Astrocyte (in vitro differentiated cells and primary cell): ENCODE results near the gene FAM241A. TPM values are rescaled to one million over a fixed set of nuclear protein-coding genes. Genes with fewer than 3 reads are reported as not detected.

ENCODE experiments used
- DNase-seq: peaks from one replicate; pipeline ENCODE4 v3.0.0-alpha.2; 2010; ENCODE audit warnings: low read depth
- FAIRE-seq: peaks from 2 replicates; lab custom pipeline; 2011; peaks lifted over from hg19 to GRCh38; lab: Jason Lieb, UNC
- H2AFZ ChIP-seq: 2 replicates; pipeline ENCODE4 v1.6.0; 2012; ENCODE audit warnings: low read depth, low read length, inconsistent platforms
- H3K27ac ChIP-seq: 2 replicates; pipeline ENCODE4 v1.5.1; 2011; ENCODE audit warnings: low read depth, low read length, inconsistent platforms
- H3K27me3 ChIP-seq: 2 replicates; pipeline ENCODE4 v1.6.0; 2011; ENCODE audit warnings: low read length, inconsistent platforms; ENCODE audit not compliant: insufficient read depth
- H3K36me3 ChIP-seq: 2 replicates; pipeline ENCODE4 v1.5.1; 2011; ENCODE audit warnings: low read length, inconsistent platforms; ENCODE audit not compliant: insufficient read depth
- H3K4me1 ChIP-seq: 2 replicates; pipeline ENCODE4 v1.5.1; 2011; ENCODE audit warnings: low read length, inconsistent platforms; ENCODE audit not compliant: insufficient read depth
- H3K4me2 ChIP-seq: 2 replicates; pipeline ENCODE4 v1.6.0; 2012; ENCODE audit warnings: low read length, inconsistent platforms
- H3K4me3 ChIP-seq: 2 replicates; pipeline ENCODE4 v1.5.1; 2011; ENCODE audit warnings: low read depth, mild to moderate bottlenecking, low read length, inconsistent platforms; ENCODE audit not compliant: insufficient read depth
- H3K79me2 ChIP-seq: 2 replicates; pipeline ENCODE4 v1.6.0; 2012; ENCODE audit warnings: mild to moderate bottlenecking, low read length, inconsistent platforms; ENCODE audit not compliant: insufficient read depth
- H3K9ac ChIP-seq: 2 replicates; pipeline ENCODE4 v1.6.0; 2012; ENCODE audit warnings: mild to moderate bottlenecking, low read length, inconsistent platforms
- H3K9me3 ChIP-seq: 2 replicates; pipeline ENCODE4 v1.5.1; 2012; ENCODE audit warnings: low read depth, mild to moderate bottlenecking, low read length, inconsistent platforms; ENCODE audit not compliant: insufficient read depth
- H4K20me1 ChIP-seq: 2 replicates; pipeline ENCODE4 v1.6.0; 2012; ENCODE audit warnings: low read length, inconsistent platforms; ENCODE audit not compliant: insufficient read depth
- H3K27ac Mint-ChIP-seq: one replicate; pipeline ENCODE4 v1.8.0; 2021; ENCODE audit warnings: mild to moderate bottlenecking, mixed read lengths; ENCODE audit not compliant: unreplicated experiment
- H3K27me3 Mint-ChIP-seq: one replicate; pipeline ENCODE4 v1.8.0; 2021; ENCODE audit warnings: low read depth, mixed read lengths; ENCODE audit not compliant: unreplicated experiment
- H3K36me3 Mint-ChIP-seq: one replicate; pipeline ENCODE4 v1.8.0; 2021; ENCODE audit warnings: low read depth, mixed read lengths; ENCODE audit not compliant: unreplicated experiment
- H3K4me1 Mint-ChIP-seq: one replicate; pipeline ENCODE4 v1.8.0; 2021; ENCODE audit warnings: low read depth, mixed read lengths; ENCODE audit not compliant: unreplicated experiment
- H3K4me3 Mint-ChIP-seq: one replicate; pipeline ENCODE4 v1.8.0; 2021; ENCODE audit warnings: mild to moderate bottlenecking, moderate library complexity, mixed read lengths; ENCODE audit not compliant: unreplicated experiment
- H3K9me3 Mint-ChIP-seq: one replicate; pipeline ENCODE4 v1.8.0; 2021; ENCODE audit warnings: mild to moderate bottlenecking, mixed read lengths; ENCODE audit not compliant: unreplicated experiment
- CTCF ChIP-seq: IDR thresholded peaks from 2 replicates; pipeline ENCODE4 v1.5.1; 2011; ENCODE audit warnings: low read depth, mild to moderate bottlenecking, inconsistent platforms, low read length, moderate library complexity; ENCODE audit not compliant: insufficient read depth
- EZH2 ChIP-seq: IDR thresholded peaks from 2 replicates; pipeline ENCODE4 v1.6.1; 2012; ENCODE audit warnings: mild to moderate bottlenecking, low read length, inconsistent platforms; ENCODE audit not compliant: insufficient read depth
- total RNA-seq: library from RNA; stranded (reverse); gene quantifications from 2 replicates; pipeline ENCODE4 v1.2.1, GENCODE V29; 2021

The FAM241A gene
- total RNA-seq, 1 donor from 2014 or later: 1.7 TPM

GRCh38 chr4:112182604-112183003 lies 37.4 kb downstream of the FAM241A start:
- FAIRE-seq (no peak), DNase-seq (no peak)
- no peak overlapping the region for H3K27ac ChIP-seq
- no peak overlapping the region for H3K4me3 Mint-ChIP-seq
- no peak for TF ChIP-seq EZH2
- TF ChIP-seq CTCF: no peak
- no peak overlapping the region for H3K27ac Mint-ChIP-seq
- H3K4me1 Mint-ChIP-seq: no peaks in the 10 kb centered on the region
- no peaks in the 10 kb centered on the region for H3K36me3 ChIP-seq
- no peak overlapping the region for H3K9ac ChIP-seq
- no peaks in the 10 kb centered on the region for H3K27me3 ChIP-seq
- no peak overlapping the region for H3K4me3 ChIP-seq
- H4K20me1 ChIP-seq: no peaks in the 10 kb centered on the region
- no peak overlapping the region for H2AFZ ChIP-seq
- H3K9me3 ChIP-seq: no peaks in the 10 kb centered on the region
- H3K27me3 Mint-ChIP-seq: no peaks in the 10 kb centered on the region
- no peaks in the 10 kb centered on the region for H3K4me1 ChIP-seq
- peaks cover 1% of the 10 kb centered on the region for H3K9me3 Mint-ChIP-seq
- H3K4me2 ChIP-seq: no peak overlapping the region
- no peaks in the 10 kb centered on the region for H3K79me2 ChIP-seq
- H3K36me3 Mint-ChIP-seq: no peaks in the 10 kb centered on the region

DNA sequence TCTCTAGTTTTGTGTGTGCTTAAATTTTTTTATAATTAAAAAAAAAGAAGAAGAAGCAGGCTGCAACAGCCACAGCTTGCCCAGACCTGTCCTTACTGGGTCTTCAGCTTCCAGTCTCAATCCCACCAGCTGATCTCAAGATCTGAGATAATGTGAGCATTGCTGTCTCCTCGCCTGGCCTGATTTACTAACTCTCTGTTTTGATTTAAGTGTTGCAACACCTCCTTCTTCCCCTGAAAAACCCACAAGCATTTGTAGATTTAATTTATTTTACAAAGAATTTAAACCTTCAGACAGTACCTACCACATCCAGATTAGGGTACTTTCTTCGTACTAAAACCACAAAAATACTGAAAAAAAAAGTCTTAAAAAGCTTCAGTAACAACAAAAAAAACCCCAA lies 38.0 kb downstream of the FAM241A start:
- Mint-ChIP-seq H3K4me3 (no peak overlapping the region), H3K36me3 (no peaks in the 10 kb centered on the region), H3K4me1 (no peaks in the 10 kb centered on the region), H3K27me3 (no peaks in the 10 kb centered on the region), H3K27ac (no peak overlapping the region), H3K9me3 (peaks cover 1% of the 10 kb centered on the region)
- H3K4me2 ChIP-seq: no peak overlapping the region
- H3K27ac ChIP-seq: no peak overlapping the region
- DNase-seq (peak; percentile 63), FAIRE-seq (no peak)
- no peaks in the 10 kb centered on the region for H3K27me3 ChIP-seq
- no peaks in the 10 kb centered on the region for H3K4me1 ChIP-seq
- H3K36me3 ChIP-seq: no peaks in the 10 kb centered on the region
- no peaks in the 10 kb centered on the region for H4K20me1 ChIP-seq
- H2AFZ ChIP-seq: no peak overlapping the region
- H3K9me3 ChIP-seq: no peaks in the 10 kb centered on the region
- H3K4me3 ChIP-seq: no peak overlapping the region
- no peak overlapping the region for H3K9ac ChIP-seq
- H3K79me2 ChIP-seq: no peaks in the 10 kb centered on the region
- TF ChIP-seq CTCF: no peak
- no peak for TF ChIP-seq EZH2

GRCh38 chr4:112184438-112184837 lies 39.2 kb downstream of the FAM241A start:
- Histone ChIP-seq H4K20me1 (no peaks in the 10 kb centered on the region), H3K4me1 (no peaks in the 10 kb centered on the region), H3K4me3 (no peak overlapping the region), H3K9ac (no peak overlapping the region), H3K27ac (no peak overlapping the region), H3K79me2 (no peaks in the 10 kb centered on the region), H3K27me3 (no peaks in the 10 kb centered on the region), H3K36me3 (no peaks in the 10 kb centered on the region), H3K4me2 (no peak overlapping the region), H3K9me3 (no peaks in the 10 kb centered on the region), H2AFZ (no peak overlapping the region)
- TF ChIP-seq CTCF: no peak
- TF ChIP-seq EZH2: no peak
- H3K36me3 Mint-ChIP-seq: no peaks in the 10 kb centered on the region
- DNase-seq: no peak
- no peak overlapping the region for H3K4me3 Mint-ChIP-seq
- H3K27me3 Mint-ChIP-seq: no peaks in the 10 kb centered on the region
- no peak for FAIRE-seq
- H3K27ac Mint-ChIP-seq: no peak overlapping the region
- peaks cover 1% of the 10 kb centered on the region for H3K9me3 Mint-ChIP-seq
- no peaks in the 10 kb centered on the region for H3K4me1 Mint-ChIP-seq
